ENCODE results near the gene PTH2R. TPM values are rescaled to one million over a fixed set of nuclear protein-coding genes. Genes with fewer than 3 reads are reported as not detected.

Gene PTH2R
- total and polyA plus RNA-seq, 2 of the 4 experiments (the other 2 are of a cell fraction) = under 0.01 TPM; not detected in 1

DNA sequence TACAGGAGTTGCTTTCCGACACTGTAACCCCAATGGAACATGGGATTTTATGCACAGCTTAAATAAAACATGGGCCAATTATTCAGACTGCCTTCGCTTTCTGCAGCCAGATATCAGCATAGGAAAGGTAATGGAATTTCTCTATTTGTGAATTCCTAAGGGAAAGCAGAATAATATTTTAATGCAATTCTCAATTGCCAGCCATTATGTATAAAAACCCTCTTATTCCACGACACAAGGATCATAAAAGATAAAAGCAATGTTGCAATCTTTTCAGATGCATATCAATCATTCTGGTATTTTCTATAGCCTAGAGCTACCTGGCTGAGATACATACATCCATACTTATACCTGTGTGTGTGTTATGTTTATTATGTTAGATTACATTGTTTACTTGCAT is 31.2 kb downstream of the PTH2R start:
- Histone ChIP-seq H2BK15ac (ENCODE audit: low read depth, low read length) (no peak overlapping the region), H3K79me1 (ENCODE audit: low read depth in 1 of 2, low read length in 2 of 2) (no peaks in the 10 kb centered on the region), H4K5ac (ENCODE audit: low read depth, low read length) (no peak overlapping the region), H3K9me1 (ENCODE audit: insufficient read depth, low read length) (no peaks in the 10 kb centered on the region), H2AFZ (replicated peaks; ENCODE audit: low read length, poor library complexity) (no peak overlapping the region), H2AK5ac (ENCODE audit: low read depth, low read length) (no peak overlapping the region), H4K91ac (ENCODE audit: insufficient read depth, low read depth, low read length) (no peak overlapping the region), H2AK9ac (replicated peaks; ENCODE audit: low read depth, low read length, poor library complexity) (no peak overlapping the region), H3K27me3 (ENCODE audit: control insufficient read depth, insufficient read depth, low read length) (no peaks in the 10 kb centered on the region), H3K4me3 (ENCODE audit: insufficient read depth, low read depth, low read length) (no peak overlapping the region), H3K4me1 (ENCODE audit: control insufficient read depth, insufficient read depth, low read length) (no peaks in the 10 kb centered on the region), H3K36me3 (ENCODE audit: control insufficient read depth, insufficient read depth, low read length) (no peaks in the 10 kb centered on the region), H3K9me3 (ENCODE audit: control insufficient read depth, insufficient read depth, low read length) (no peaks in the 10 kb centered on the region; the same call in 1 of the 2 replicates), H3K56ac (ENCODE audit: extremely low read depth, insufficient read depth, low read length) (no peak overlapping the region), H2BK20ac (ENCODE audit: low read depth, low read length) (no peak overlapping the region), H3K4ac (ENCODE audit: low read depth, low read length) (no peak overlapping the region), H3K23ac (ENCODE audit: low read depth, low read length) (no peak overlapping the region), H3K9ac (ENCODE audit: low read depth, low read length) (no peak overlapping the region), H3K14ac (replicated peaks; ENCODE audit: low read depth, low read length) (no peak overlapping the region), H3K27ac (ENCODE audit: insufficient read depth, low read length) (no peak overlapping the region), H3K18ac (ENCODE audit: low read depth, low read length) (no peak overlapping the region), H3K4me2 (ENCODE audit: low read depth, low read length) (no peak overlapping the region), H4K20me1 (ENCODE audit: insufficient read depth, low read length) (no peaks in the 10 kb centered on the region), H2BK120ac (ENCODE audit: low read depth, low read length) (no peak overlapping the region), H2BK5ac (ENCODE audit: low read depth, low read length, poor library complexity, severe bottlenecking) (no peak overlapping the region), H4K8ac (ENCODE audit: low read depth in 2 of 2, low read length in 2 of 2) (no peak overlapping the region)
- dilution Hi-C loops (cut with HindIII; ENCODE audit: low sequenced_read_pairs, unreplicated experiment) = no loop called here
- POLR2A ChIA-PET (ENCODE audit: unreplicated experiment) = no interaction called here
- TF ChIP-seq RCOR1 (IDR thresholded peaks at IDR 0.05; ENCODE audit: insufficient replicate concordance, low read length) (no peak), MXI1 (IDR thresholded peaks at IDR 0.05; ENCODE audit: borderline replicate concordance, low read depth, low read length) (no peak), RFX5 (IDR thresholded peaks at IDR 0.05; ENCODE audit: low read depth, low read length) (no peak), NFE2L2 (IDR thresholded peaks at IDR 0.05; ENCODE audit: low read depth, low read length) (no peak), FOS (IDR thresholded peaks at IDR 0.05; ENCODE audit: low read depth, low read length) (no peak), MAZ (IDR thresholded peaks at IDR 0.05; ENCODE audit: borderline replicate concordance, low read depth, low read length) (no peak)
- TF ChIP-seq, protein P1, sequence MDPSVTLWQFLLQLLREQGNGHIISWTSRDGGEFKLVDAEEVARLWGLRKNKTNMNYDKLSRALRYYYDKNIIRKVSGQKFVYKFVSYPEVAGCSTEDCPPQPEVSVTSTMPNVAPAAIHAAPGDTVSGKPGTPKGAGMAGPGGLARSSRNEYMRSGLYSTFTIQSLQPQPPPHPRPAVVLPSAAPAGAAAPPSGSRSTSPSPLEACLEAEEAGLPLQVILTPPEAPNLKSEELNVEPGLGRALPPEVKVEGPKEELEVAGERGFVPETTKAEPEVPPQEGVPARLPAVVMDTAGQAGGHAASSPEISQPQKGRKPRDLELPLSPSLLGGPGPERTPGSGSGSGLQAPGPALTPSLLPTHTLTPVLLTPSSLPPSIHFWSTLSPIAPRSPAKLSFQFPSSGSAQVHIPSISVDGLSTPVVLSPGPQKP (IDR thresholded peaks at IDR 0.05; ENCODE audit: borderline replicate concordance, low read depth, low read length) = no peak
- TF ChIP-seq, protein P2, sequence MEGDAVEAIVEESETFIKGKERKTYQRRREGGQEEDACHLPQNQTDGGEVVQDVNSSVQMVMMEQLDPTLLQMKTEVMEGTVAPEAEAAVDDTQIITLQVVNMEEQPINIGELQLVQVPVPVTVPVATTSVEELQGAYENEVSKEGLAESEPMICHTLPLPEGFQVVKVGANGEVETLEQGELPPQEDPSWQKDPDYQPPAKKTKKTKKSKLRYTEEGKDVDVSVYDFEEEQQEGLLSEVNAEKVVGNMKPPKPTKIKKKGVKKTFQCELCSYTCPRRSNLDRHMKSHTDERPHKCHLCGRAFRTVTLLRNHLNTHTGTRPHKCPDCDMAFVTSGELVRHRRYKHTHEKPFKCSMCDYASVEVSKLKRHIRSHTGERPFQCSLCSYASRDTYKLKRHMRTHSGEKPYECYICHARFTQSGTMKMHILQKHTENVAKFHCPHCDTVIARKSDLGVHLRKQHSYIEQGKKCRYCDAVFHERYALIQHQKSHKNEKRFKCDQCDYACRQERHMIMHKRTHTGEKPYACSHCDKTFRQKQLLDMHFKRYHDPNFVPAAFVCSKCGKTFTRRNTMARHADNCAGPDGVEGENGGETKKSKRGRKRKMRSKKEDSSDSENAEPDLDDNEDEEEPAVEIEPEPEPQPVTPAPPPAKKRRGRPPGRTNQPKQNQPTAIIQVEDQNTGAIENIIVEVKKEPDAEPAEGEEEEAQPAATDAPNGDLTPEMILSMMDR (conservative IDR thresholded peaks at IDR 0.05; ENCODE audit: low read depth, low read length) = no peak
- CTCF ChIA-PET = no interaction called here
- WGBS, 2 experiments (ENCODE audit: extremely low coverage in 2 of 2, insufficient read length in 1 of 2) = no CpG with 5 or more reads among the region's 3 CpGs
- ATAC-seq (ENCODE audit: low read depth) (no peak), DNase-seq (no peak)
- intact Hi-C loops (cut with micrococcal nuclease) = no loop called here
- in situ Hi-C loops (cut with MboI; ENCODE audit: low sequenced_read_pairs) = no loop called here
- BruUV-seq (replicated peaks) = no TSS peak

Measured in IMR-90 (cell line).